Smooth muscle cell (in vitro differentiated cells): ENCODE measurements around the gene BRI3BP. TPM values are rescaled to one million over a fixed set of nuclear protein-coding genes. Genes with fewer than 3 reads are reported as not detected.

ENCODE experiments used
- DNase-seq: peaks from one replicate; lab custom pipeline; 2025; ENCODE audit not compliant: unreplicated experiment; lab: John Stamatoyannopoulos, UW
- H2AFZ ChIP-seq: fragments of 200-600 bp; sonication (generic); 2 replicates; pipeline ENCODE4 v1.6.0; 2016; ENCODE audit warnings: antibody characterized with exemption, low read depth, mild to moderate bottlenecking
- H3F3A ChIP-seq: fragments of 200-600 bp; sonication (generic); 2 replicates; pipeline ENCODE4 v1.6.0; 2017; ENCODE audit warnings: antibody characterized with exemption, low read depth
- H3K27ac ChIP-seq: fragments of 200-600 bp; sonication (generic); 2 replicates; pipeline ENCODE4 v1.5.1; 2016; ENCODE audit warnings: low read depth, mild to moderate bottlenecking
- H3K27me3 ChIP-seq: fragments of 200-600 bp; sonication (generic); 2 replicates; pipeline ENCODE4 v1.6.1; 2016; ENCODE audit warnings: low read depth, mild to moderate bottlenecking
- H3K36me3 ChIP-seq: fragments of 200-600 bp; sonication (generic); 2 replicates; pipeline ENCODE4 v1.5.1; 2016; ENCODE audit warnings: low read depth
- H3K4me1 ChIP-seq: fragments of 200-600 bp; sonication (generic); 2 replicates; pipeline ENCODE4 v1.5.1; 2016; ENCODE audit warnings: low read depth
- H3K4me2 ChIP-seq: fragments of 200-600 bp; sonication (generic); 2 replicates; pipeline ENCODE4 v1.6.0; 2016; ENCODE audit warnings: mild to moderate bottlenecking
- H3K4me3 ChIP-seq: fragments of 200-600 bp; sonication (generic); 2 replicates; pipeline ENCODE4 v1.5.1; 2016; ENCODE audit warnings: mild to moderate bottlenecking
- H3K79me2 ChIP-seq: fragments of 200-600 bp; sonication (generic); 2 replicates; pipeline ENCODE4 v1.6.0; 2016; ENCODE audit warnings: low read depth, mild to moderate bottlenecking
- H3K9ac ChIP-seq: fragments of 200-600 bp; sonication (generic); 2 replicates; pipeline ENCODE4 v1.6.0; 2016; ENCODE audit warnings: low read depth
- H3K9me3 ChIP-seq: fragments of 200-600 bp; sonication (generic); replicated peaks from 2 replicates; pipeline ENCODE4 v1.5.1; 2016; ENCODE audit warnings: low read depth
- H4K20me1 ChIP-seq: fragments of 200-600 bp; sonication (generic); 2 replicates; pipeline ENCODE4 v1.6.0; 2016; ENCODE audit warnings: low read depth
- CTCF ChIP-seq: fragments of 200-600 bp; sonication (generic); IDR thresholded peaks from 2 replicates; pipeline ENCODE4 v1.5.1; 2017; ENCODE audit warnings: borderline replicate concordance, mild to moderate bottlenecking, antibody characterized with exemption; ENCODE audit not compliant: insufficient read depth, poor library complexity, severe bottlenecking
- WGBS: methylation state at CpG from one replicate; pipeline ENCODE4 v1.1.7; 2016; ENCODE audit warnings: low lambda C conversion rate; 5-methylcytosine and 5-hydroxymethylcytosine counted together
- polyA plus RNA-seq: library from polyadenylated mRNA; unstranded; fragments of >200 nt; fragmentation: Nextera tagmentation; extraction: Ambion mirVana; gene quantifications from 2 replicates; pipeline ENCODE4 v1.2.1, GENCODE V29; 2016
- small RNA-seq: library from RNA; depleted of rRNA; stranded (forward); fragments of <200 nt; gene quantifications from one replicate; pipeline ENCODE3, GENCODE V24; 2014
- total RNA-seq: library from RNA; depleted of rRNA; stranded (reverse); fragments of >200 nt; gene quantifications from 2 replicates; pipeline ENCODE4 v1.2.3, GENCODE V29; 2014

Gene BRI3BP
- total and polyA plus RNA-seq, 2 experiments from 2014 or later = 1.2 to 1.8 TPM

- H3K27me3 ChIP-seq = no peaks in the 10 kb centered on the region
- no peaks in the 10 kb centered on the region for H3K36me3 ChIP-seq
- H3K79me2 ChIP-seq = peaks cover 8% of the 10 kb centered on the region
- no peak overlapping the region for H3K4me2 ChIP-seq
- DNase-seq = no peak
- H3F3A ChIP-seq = no peaks in the 10 kb centered on the region
- no peak overlapping the region for H3K27ac ChIP-seq
- no peaks in the 10 kb centered on the region for H3K4me1 ChIP-seq
- no peak for TF ChIP-seq CTCF
- H2AFZ ChIP-seq = no peak overlapping the region
- no peak overlapping the region for H3K4me3 ChIP-seq
- H4K20me1 ChIP-seq = peaks cover 16% of the 10 kb centered on the region
- no peak overlapping the region for H3K9ac ChIP-seq
- no peaks in the 10 kb centered on the region for H3K9me3 ChIP-seq
- WGBS = 94% methylated on average over 6 of the region's 6 CpGs
These were observed 82.7 kb downstream of the BRI3BP start for GRCh38 chr12:125076103-125076502.

GRCh38 chr12:125079084-125079483 lies 85.6 kb downstream of the BRI3BP start:
- WGBS = 94% methylated on average over 10 of the region's 10 CpGs
- Histone ChIP-seq H3K4me2 (no peak overlapping the region), H3K9ac (no peak overlapping the region), H3K36me3 (peaks cover 5% of the 10 kb centered on the region), H3K27ac (no peak overlapping the region), H3K9me3 (no peaks in the 10 kb centered on the region), H2AFZ (no peak overlapping the region), H3K4me1 (no peaks in the 10 kb centered on the region), H3F3A (no peaks in the 10 kb centered on the region), H3K4me3 (no peak overlapping the region), H3K27me3 (no peaks in the 10 kb centered on the region), H4K20me1 (peaks cover 2% of the 10 kb centered on the region), H3K79me2 (no peaks in the 10 kb centered on the region)
- DNase-seq = no peak
- no peak for TF ChIP-seq CTCF

GRCh38 chr12:125079648-125080645 lies 86.5 kb downstream of the BRI3BP start:
- Histone ChIP-seq H3K9ac (no peak overlapping the region), H3K27me3 (no peaks in the 10 kb centered on the region), H3F3A (no peaks in the 10 kb centered on the region), H3K27ac (peak overlapping the region; percentile 65), H3K9me3 (no peaks in the 10 kb centered on the region), H3K36me3 (peaks cover 5% of the 10 kb centered on the region), H2AFZ (no peak overlapping the region), H4K20me1 (no peaks in the 10 kb centered on the region), H3K4me1 (no peaks in the 10 kb centered on the region), H3K4me2 (peak overlapping the region; percentile 12), H3K4me3 (no peak overlapping the region), H3K79me2 (no peaks in the 10 kb centered on the region)
- no peak for TF ChIP-seq CTCF
- no peak for DNase-seq
- WGBS = 86% methylated on average over 15 of the region's 15 CpGs

Small RNA genes lying within 50 kb of the gene (small RNA-seq; reads per million reads assigned to genes)
- not detected for gene AC122688.1

Other genes starting within 250 kb of the BRI3BP start
- 4.5 and 6.8 TPM in 2 replicates for gene SCARB1, start 129.8 kb upstream of the BRI3BP start, total RNA-seq
- gene SCARB1, start 129.8 kb upstream of the BRI3BP start, polyA plus RNA-seq = 10.1 and 16.9 TPM in 2 replicates
- 1,327 and 1,477 TPM in 2 replicates for gene UBC, start 79.0 kb upstream of the BRI3BP start, total RNA-seq
- gene UBC, start 79.0 kb upstream of the BRI3BP start, polyA plus RNA-seq = 1,322 and 1,339 TPM in 2 replicates
- gene DHX37, start 4.5 kb upstream of the BRI3BP start, total RNA-seq = 4.2 and 4.5 TPM in 2 replicates
- 7.6 and 9.7 TPM in 2 replicates for gene DHX37, start 4.5 kb upstream of the BRI3BP start, polyA plus RNA-seq
- gene AACS, start 71.8 kb downstream of the BRI3BP start, total RNA-seq = 6.5 and 8.0 TPM in 2 replicates
- gene AACS, start 71.8 kb downstream of the BRI3BP start, polyA plus RNA-seq = 15.6 and 20.0 TPM in 2 replicates
- 0.04 TPM in 1 of 2 replicates, not detected in the other for gene TMEM132B, start 192.7 kb downstream of the BRI3BP start, total RNA-seq
- gene TMEM132B, start 192.7 kb downstream of the BRI3BP start, polyA plus RNA-seq = 0.21 TPM in 1 of 2 replicates, not detected in the other